CD4-positive, alpha-beta T cell treated with Interleukin-6 at 100 ng/mL for 8 hours (primary cell): ENCODE data around the gene PEAK3.

Experiments
- DNase-seq: peaks from one replicate; pipeline ENCODE4 v3.0.0-alpha.2; 2020; ENCODE audit warnings: mixed read lengths, low spot score

PEAK3 gene

GRCh38 chr19:2236314-2237050, 45.5 kb downstream of the PEAK3 start, which contains the start of the genes PLEKHJ1 and SF3A2:
TSS of gene PLEKHJ1 (minus strand) at chr19:2236329. CDS start at chr19:2236248, 81 bp downstream.
TSS of gene SF3A2 (plus strand) at chr19:2236824. CDS start at chr19:2243419, 6,595 bp downstream.
- peak; percentile 97 for DNase-seq

GRCh38 chr19:2236064-2236313, 46.0 kb downstream of the PEAK3 start:
- no peak for DNase-seq

GRCh38 chr19:2235381-2236063, 46.5 kb downstream of the PEAK3 start:
- DNase-seq: no peak

- no peak for DNase-seq
Observed at GRCh38 chr19:2234996-2235380, 47.0 kb downstream of the PEAK3 start.

- DNase-seq: no peak
Observed at GRCh38 chr19:2233601-2234280, 48.2 kb downstream of the PEAK3 start.

GRCh38 chr19:2232286-2233151, 49.5 kb downstream of the PEAK3 start:
- no peak for DNase-seq

GRCh38 chr19:2231621-2232221, 50.3 kb downstream of the PEAK3 start:
- DNase-seq: no peak

GRCh38 chr19:2230807-2231533, 51.0 kb downstream of the PEAK3 start:
- DNase-seq: no peak

- no peak for DNase-seq
Observed at GRCh38 chr19:2230033-2230531, 51.9 kb downstream of the PEAK3 start.

GRCh38 chr19:2229103-2230032, 52.6 kb downstream of the PEAK3 start:
- no peak for DNase-seq

GRCh38 chr19:2228157-2229030, 53.6 kb downstream of the PEAK3 start:
- DNase-seq: no peak

- DNase-seq: no peak
Observed at GRCh38 chr19:2227415-2228156, 54.4 kb downstream of the PEAK3 start.

GRCh38 chr19:2226840-2227360, 55.1 kb downstream of the PEAK3 start:
- DNase-seq: no peak

- no peak for DNase-seq
Observed at GRCh38 chr19:2226051-2226839, 55.7 kb downstream of the PEAK3 start.

GRCh38 chr19:2225415-2226050, 56.4 kb downstream of the PEAK3 start:
- DNase-seq: no peak

GRCh38 chr19:2224754-2225349, 57.1 kb downstream of the PEAK3 start:
- DNase-seq: no peak
